Upper lobe of left lung (tissue), 6 donors: Measurements from ENCODE around the gene FHIT. TPM values are rescaled to one million over a fixed set of nuclear protein-coding genes. Genes with fewer than 3 reads are reported as not detected.

Experiments
- ATAC-seq, 2 donors: fragments of 200-7000 bp; cut with Tn5 transposase; one replicate each; pipeline ENCODE4 v1.9.1; 2022; ENCODE audit warnings: mild to moderate bottlenecking in 2 of 2, moderate library complexity in 2 of 2; ENCODE audit not compliant: low FRiP score in 2 of 2
- DNase-seq, 2 donors: peaks; one replicate each; pipeline ENCODE4 v3.0.0-alpha.2; 2019 to 2020
- H3K27ac ChIP-seq, 4 donors: fragments of 200-600 bp; sonication (generic); one replicate each; pipeline ENCODE4 v1.5.1; 2016 to 2019
- H3K27me3 ChIP-seq, 4 donors: fragments of 200-600 bp; sonication (generic); one replicate each; pipeline ENCODE4 v1.5.1; 2017 to 2019
- H3K36me3 ChIP-seq, 4 donors: fragments of 200-600 bp; sonication (generic); one replicate each; pipeline ENCODE4 v1.5.1; 2016 to 2019
- H3K4me1 ChIP-seq, 4 donors: fragments of 200-600 bp; sonication (generic); one replicate each; pipeline ENCODE4 v1.5.1; 2018 to 2019
- H3K4me3 ChIP-seq, 4 donors: fragments of 200-600 bp; sonication (generic); one replicate each; pipeline ENCODE4 v1.5.1; 2017 to 2019; ENCODE audit warnings: mild to moderate bottlenecking in 2 of 4, moderate library complexity in 1 of 4
- H3K9me3 ChIP-seq, 4 donors: fragments of 200-600 bp; sonication (generic); one replicate each; pipeline ENCODE4 v1.5.1; 2018 to 2019
- CTCF ChIP-seq, 6 experiments: fragments of 450-650 bp in 4 of 6; fragments of 200-600 bp in 2 of 6; sonication (generic) in 2 of 6; IDR thresholded peaks; one replicate each; pipeline ENCODE4 v1.5.1; 2016 to 2019; ENCODE audit warnings: antibody characterized with exemption in 6 of 6
- EP300 ChIP-seq, 4 donors: sonication (generic); formaldehyde crosslinking; IDR thresholded peaks; one replicate each; pipeline ENCODE4 v1.5.1; 2017; ENCODE audit warnings: antibody characterized with exemption in 4 of 4, control low read depth in 2 of 4
- POLR2A ChIP-seq, 4 donors: fragments of 450-650 bp; IDR thresholded peaks; one replicate each; pipeline ENCODE4 v1.5.1; 2016 to 2017; ENCODE audit warnings: antibody characterized with exemption in 4 of 4, mild to moderate bottlenecking in 2 of 4
- POLR2AphosphoS5 ChIP-seq, 2 donors: sonication (generic); formaldehyde crosslinking; IDR thresholded peaks; one replicate each; pipeline ENCODE4 v1.5.1; 2017; ENCODE audit warnings: antibody characterized with exemption in 2 of 2
- WGBS, 2 donors: methylation state at CpG; one replicate each; pipeline ENCODE4 v1.1.5; 2017 to 2018; 5-methylcytosine and 5-hydroxymethylcytosine counted together
- total RNA-seq, 6 donors: library from RNA; depleted of rRNA in 4 of 6; stranded (reverse); fragments of >200 nt in 4 of 6; gene quantifications; one replicate each; pipeline versions ENCODE4 v1.1.0 to v1.2.1, GENCODE V29; 2016 to 2021
- donor health status: DM: no; HTN: no; CAD: no; lungs with moderate emphysema.
- donor health status: DM: no; HTN: yes; CAD: no; lungs with severe emphysema.

The FHIT gene
- total RNA-seq, 6 donors from 2014 or later = 6.8 to 56.6 (median 11.1) TPM

GRCh38 chr3:60386306-60386705, 864.9 kb downstream of the FHIT start:
- ATAC-seq = no peak
- DNase-seq = no peak
- TF ChIP-seq POLR2AphosphoS5 (IDR thresholded peaks at IDR 0.05) (no peak), POLR2A (IDR thresholded peaks at IDR 0.05) (no peak), CTCF (IDR thresholded peaks at IDR 0.05) (no peak), EP300 (IDR thresholded peaks at IDR 0.05) (no peak)
- 64 to 66% methylated on average over 3 of the region's 3 CpGs for WGBS, 2 donors
- no peaks in the 10 kb centered on the region for H3K27me3 ChIP-seq
- H3K9me3 ChIP-seq = no peaks in the 10 kb centered on the region
- H3K36me3 ChIP-seq = no peaks in the 10 kb centered on the region
- no peak overlapping the region for H3K27ac ChIP-seq
- no peaks in the 10 kb centered on the region for H3K4me1 ChIP-seq
- H3K4me3 ChIP-seq = no peak overlapping the region

- TF ChIP-seq CTCF (IDR thresholded peaks at IDR 0.05) (no peak), POLR2A (IDR thresholded peaks at IDR 0.05) (no peak), POLR2AphosphoS5 (IDR thresholded peaks at IDR 0.05) (no peak)
- no peak overlapping the region for H3K27ac ChIP-seq
- no peaks in the 10 kb centered on the region for H3K27me3 ChIP-seq
- no peak overlapping the region for H3K4me3 ChIP-seq
- no peaks in the 10 kb centered on the region for H3K9me3 ChIP-seq
- WGBS, 2 donors = 46 to 72% methylated on average over 5 of the region's 5 CpGs
- no peak for DNase-seq
- ATAC-seq = no peak
- H3K36me3 ChIP-seq = no peaks in the 10 kb centered on the region
- H3K4me1 ChIP-seq = no peaks in the 10 kb centered on the region
Measured at GRCh38 chr3:60384341-60384740, 866.9 kb downstream of the FHIT start.

GRCh38 chr3:60383345-60383744, 867.9 kb downstream of the FHIT start:
- no peaks in the 10 kb centered on the region for H3K9me3 ChIP-seq
- WGBS, 2 donors = 86 to 91% methylated on average over 2 of the region's 2 CpGs
- DNase-seq (no peak), ATAC-seq (no peak)
- H3K27me3 ChIP-seq = no peaks in the 10 kb centered on the region
- no peak overlapping the region for H3K27ac ChIP-seq
- no peak for TF ChIP-seq POLR2A (IDR thresholded peaks at IDR 0.05)
- TF ChIP-seq EP300 (IDR thresholded peaks at IDR 0.05) = no peak
- TF ChIP-seq CTCF (IDR thresholded peaks at IDR 0.05) = no peak
- no peak for TF ChIP-seq POLR2AphosphoS5 (IDR thresholded peaks at IDR 0.05)
- no peaks in the 10 kb centered on the region for H3K4me1 ChIP-seq
- H3K36me3 ChIP-seq = no peaks in the 10 kb centered on the region
- no peak overlapping the region for H3K4me3 ChIP-seq

- Histone ChIP-seq H3K27ac (no peak overlapping the region), H3K9me3 (no peaks in the 10 kb centered on the region), H3K27me3 (no peaks in the 10 kb centered on the region), H3K4me1 (no peaks in the 10 kb centered on the region), H3K36me3 (no peaks in the 10 kb centered on the region), H3K4me3 (no peak overlapping the region)
- DNase-seq = no peak
- ATAC-seq = no peak
- TF ChIP-seq EP300 (IDR thresholded peaks at IDR 0.05) = no peak
- TF ChIP-seq CTCF (IDR thresholded peaks at IDR 0.05) = no peak
- TF ChIP-seq POLR2AphosphoS5 (IDR thresholded peaks at IDR 0.05) = no peak
- TF ChIP-seq POLR2A (IDR thresholded peaks at IDR 0.05) = no peak
- 89 to 100% methylated on average over 2 of the region's 2 CpGs for WGBS, 2 donors
Measured at GRCh38 chr3:60366486-60366885, 884.8 kb downstream of the FHIT start.

GRCh38 chr3:60365360-60365759, 885.9 kb downstream of the FHIT start:
- H3K9me3 ChIP-seq = no peaks in the 10 kb centered on the region
- H3K4me3 ChIP-seq = no peak overlapping the region
- no peaks in the 10 kb centered on the region for H3K36me3 ChIP-seq
- WGBS, 2 donors = 0 to 52% methylated on average over 2 of the region's 2 CpGs
- no peak overlapping the region for H3K27ac ChIP-seq
- no peaks in the 10 kb centered on the region for H3K4me1 ChIP-seq
- H3K27me3 ChIP-seq = no peaks in the 10 kb centered on the region
- no peak for ATAC-seq
- no peak for TF ChIP-seq POLR2A (IDR thresholded peaks at IDR 0.05)
- no peak for TF ChIP-seq EP300 (IDR thresholded peaks at IDR 0.05)
- no peak for TF ChIP-seq POLR2AphosphoS5 (IDR thresholded peaks at IDR 0.05)
- TF ChIP-seq CTCF (IDR thresholded peaks at IDR 0.05) = no peak
- DNase-seq = no peak
